LNCaP clone FGC (cell line): Measurements from ENCODE around the gene PTRH2.

ENCODE experiments used
- DNase-seq: peaks from one replicate; pipeline ENCODE4 v3.0.0-alpha.2; 2011; ENCODE audit warnings: low read depth
- H3K4me3 ChIP-seq: 2 replicates; pipeline ENCODE4 v1.5.1; 2011; ENCODE audit warnings: mild to moderate bottlenecking, low read depth, low read length, control low read depth
- CTCF ChIP-seq: IDR thresholded peaks from 2 replicates; pipeline ENCODE4 v1.5.1; 2012; ENCODE audit warnings: mild to moderate bottlenecking; ENCODE audit not compliant: control insufficient read depth, insufficient read depth; ENCODE audit errors: extremely low read depth

Gene PTRH2

GRCh38 chr17:59699786-59700185 is 7.4 kb downstream of the PTRH2 start:
- H3K4me3 ChIP-seq, result no peak overlapping the region
- DNase-seq, result no peak
- TF ChIP-seq CTCF, result no peak

GRCh38 chr17:59699218-59699617 is 8.0 kb downstream of the PTRH2 start:
- no peak for DNase-seq
- TF ChIP-seq CTCF, result no peak
- no peak overlapping the region for H3K4me3 ChIP-seq

GRCh38 chr17:59698143-59698542 is 9.1 kb downstream of the PTRH2 start:
- TF ChIP-seq CTCF, result no peak
- DNase-seq, result no peak
- H3K4me3 ChIP-seq, result no peak overlapping the region

- no peak overlapping the region for H3K4me3 ChIP-seq
- TF ChIP-seq CTCF, result no peak
- no peak for DNase-seq
Observed at GRCh38 chr17:59696682-59697277, 10.4 kb downstream of the PTRH2 start.

- DNase-seq, result no peak
- no peak overlapping the region for H3K4me3 ChIP-seq
- TF ChIP-seq CTCF, result 0 out of 2 replicates have a peak, but pooled peaks have one; percentile 9
Observed at GRCh38 chr17:59695945-59696681, 11.1 kb downstream of the PTRH2 start.

- no peak for TF ChIP-seq CTCF
- no peak overlapping the region for H3K4me3 ChIP-seq
- DNase-seq, result no peak
Observed at GRCh38 chr17:59694344-59694743, 12.9 kb downstream of the PTRH2 start.
